K562 (cell line): ENCODE measurements around the gene ALDH7A1. TPM values are rescaled to one million over a fixed set of nuclear protein-coding genes. Genes with fewer than 3 reads are reported as not detected.

Source experiments
- BDP1 ChIP-seq: IDR thresholded peaks from 3 replicates; pipeline ENCODE4 v1.6.1; 2011; ENCODE audit not compliant: insufficient read length, insufficient read depth
- CBFB ChIP-seq: sonication (generic); formaldehyde crosslinking; IDR thresholded peaks from 2 replicates; pipeline ENCODE4 v1.4.0; 2020; ENCODE audit warnings: mild to moderate bottlenecking, missing genetic modification reagents
- CEBPZ ChIP-seq: fragments of 150-350 bp; IDR thresholded peaks from 2 replicates; pipeline ENCODE4 v1.6.1; 2014; ENCODE audit warnings: low read depth, mild to moderate bottlenecking, low read length, borderline replicate concordance
- FOXA3 ChIP-seq, 2 experiments: fragments of 450-650 bp in 1 of 2; sonication (generic) in 1 of 2; formaldehyde crosslinking; IDR thresholded peaks in 1 of 2; conservative IDR thresholded peaks in 1 of 2; 2 replicates each; pipeline versions ENCODE4 v1.4.0 to v1.8.0; 2020 to 2022; ENCODE audit warnings: mild to moderate bottlenecking in 2 of 2, missing genetic modification reagents in 1 of 2
- GATAD2B ChIP-seq: fragments of 450-650 bp; IDR thresholded peaks from 2 replicates; pipeline ENCODE4 v1.6.1; 2017; ENCODE audit warnings: mild to moderate bottlenecking, borderline replicate concordance
- HDGF ChIP-seq: fragments of 450-650 bp; IDR thresholded peaks from 2 replicates; pipeline ENCODE4 v1.6.1; 2016
- HNRNPH1 ChIP-seq: fragments of 200-400 bp; formaldehyde crosslinking; optimal IDR thresholded peaks from 2 replicates; pipeline ENCODE3; 2017; ENCODE audit warnings: low read depth, mild to moderate bottlenecking, low read length, moderate library complexity
- HOXB6 ChIP-seq: fragments of 250-450 bp; sonication (Bioruptor Pico); IDR thresholded peaks from 2 replicates; pipeline ENCODE4 v1.5.1; 2022; ENCODE audit warnings: mild to moderate bottlenecking, borderline replicate concordance
- IFI16 ChIP-seq: fragments of 250-450 bp; sonication (Bioruptor Pico); IDR thresholded peaks from 2 replicates; pipeline ENCODE4 v2.1.2; 2022; ENCODE audit warnings: mild to moderate bottlenecking, inconsistent platforms
- MIER1 ChIP-seq: fragments of 450-650 bp; IDR thresholded peaks from 2 replicates; pipeline ENCODE4 v1.6.1; 2016; ENCODE audit warnings: antibody characterized with exemption, mild to moderate bottlenecking, low read depth
- PBX2 ChIP-seq, 2 experiments: IDR thresholded peaks in 1 of 2; conservative IDR thresholded peaks in 1 of 2; 2 replicates each; pipeline ENCODE4 v1.6.1; 2016; ENCODE audit warnings: low read depth in 2 of 2, mild to moderate bottlenecking in 1 of 2, missing compliant biosample characterization in 1 of 2, missing genetic modification characterization in 1 of 2, moderate library complexity in 1 of 2
- PCBP1 ChIP-seq: fragments of 200-400 bp; formaldehyde crosslinking; IDR thresholded peaks from 2 replicates; pipeline ENCODE4 v1.6.1; 2018; ENCODE audit warnings: mild to moderate bottlenecking, low read depth, low read length; ENCODE audit not compliant: poor library complexity, severe bottlenecking
- PHB2 ChIP-seq: fragments of 450-650 bp; IDR thresholded peaks from 2 replicates; pipeline ENCODE4 v1.6.1; 2017; ENCODE audit warnings: low read depth
- RBM17 ChIP-seq: fragments of 200-400 bp; formaldehyde crosslinking; IDR thresholded peaks from 2 replicates; pipeline ENCODE4 v1.6.1; 2017; ENCODE audit warnings: low read depth, mild to moderate bottlenecking, low read length, borderline replicate concordance
- STAG1 ChIP-seq: sonication (generic); formaldehyde crosslinking; IDR thresholded peaks from 2 replicates; pipeline ENCODE4 v1.5.0; 2020; ENCODE audit warnings: missing genetic modification reagents, borderline replicate concordance
- TAF15 ChIP-seq: fragments of 200-400 bp; formaldehyde crosslinking; IDR thresholded peaks from 2 replicates; pipeline ENCODE4 v1.6.1; 2017; ENCODE audit warnings: mild to moderate bottlenecking, low read depth, low read length, moderate library complexity
- U2AF1 ChIP-seq: fragments of 200-400 bp; formaldehyde crosslinking; optimal IDR thresholded peaks from 2 replicates; pipeline ENCODE3; 2017; ENCODE audit warnings: mild to moderate bottlenecking, low read depth, low read length, moderate library complexity
- WHSC1 ChIP-seq: IDR thresholded peaks from one replicate; pipeline ENCODE4 v1.6.1; 2012; ENCODE audit warnings: low read length, control low read depth, inconsistent platforms
- ZBTB12 ChIP-seq: fragments of 250-450 bp; sonication (Bioruptor Pico); IDR thresholded peaks from 2 replicates; pipeline ENCODE4 v1.4.0; 2020
- ZKSCAN1 ChIP-seq: fragments of 150-350 bp; IDR thresholded peaks from 2 replicates; pipeline ENCODE4 v1.6.1; 2016; ENCODE audit warnings: low read depth, low read length
- ZNF12 ChIP-seq: sonication (generic); formaldehyde crosslinking; IDR thresholded peaks from 2 replicates; pipeline ENCODE4 v1.4.0; 2020; ENCODE audit warnings: mild to moderate bottlenecking, missing genetic modification reagents
- ZNF140 ChIP-seq: fragments of 250-450 bp; sonication (Bioruptor Pico); IDR thresholded peaks from 2 replicates; pipeline ENCODE4 v1.8.0; 2021; ENCODE audit warnings: moderate library complexity, mild to moderate bottlenecking, inconsistent platforms
- ZNF232 ChIP-seq: sonication (generic); formaldehyde crosslinking; IDR thresholded peaks from 2 replicates; pipeline ENCODE4 v1.8.0; 2022; ENCODE audit warnings: mild to moderate bottlenecking, missing genetic modification reagents
- polyA plus RNA-seq, 8 experiments: library from polyadenylated mRNA; depleted of rRNA in 4 of 8; stranded (reverse) in 5 of 8; unstranded in 3 of 8; fragments of >200 nt; fragmentation: Nextera tagmentation in 2 of 8; fragmentation: Illumina TruSeq in 1 of 8; extraction: Ambion mirVana in 2 of 8; extraction: Trizol in 1 of 8; gene quantifications; 2 replicates each; pipeline versions ENCODE4 v1.2.1 to v1.2.3, GENCODE V29; 2011 to 2014; ENCODE audit warnings: inconsistent platforms in 1 of 8, missing spikeins in 1 of 8
- total RNA-seq, 7 experiments: library from RNA; depleted of rRNA in 6 of 7; stranded (reverse); fragments of >200 nt in 6 of 7; fragmentation: Illumina TruSeq in 2 of 7; extraction: Trizol in 2 of 7; gene quantifications; 2 replicates each; pipeline versions ENCODE4 v1.2.1 to v1.2.3, GENCODE V29; 2011 to 2021; ENCODE audit warnings: low replicate concordance in 1 of 7

Gene ALDH7A1
- total and polyA plus RNA-seq, 9 of the 15 experiments (the other 6 are each of a cell fraction or from before 2014, with no cell fraction given), result 0.04 to 0.49 TPM; not detected in 7

GRCh38 chr5:126531543-126532120, 63.4 kb downstream of the ALDH7A1 start (continued):
- no peak for TF ChIP-seq ZNF12 (CRISPR knock-in tag)
- no peak for TF ChIP-seq U2AF1
- TF ChIP-seq HDGF, result no peak
- TF ChIP-seq PHB2, result no peak
- TF ChIP-seq RBM17, result no peak
- TF ChIP-seq ZNF140, result no peak
- TF ChIP-seq WHSC1, result no peak
- no peak for TF ChIP-seq HNRNPH1
- TF ChIP-seq ZKSCAN1, result no peak
- no peak for TF ChIP-seq ZBTB12 (CRISPR knock-in tag)
- TF ChIP-seq GATAD2B, result no peak
- TF ChIP-seq IFI16 (CRISPR knock-in tag), result no peak
- no peak for TF ChIP-seq CBFB (CRISPR knock-in tag)
- TF ChIP-seq CEBPZ, result no peak
- TF ChIP-seq PBX2 (CRISPR knock-in tag; IDR thresholded peaks at IDR 0.05; ENCODE audit: low read depth), result no peak
- TF ChIP-seq PBX2 (tag; conservative IDR thresholded peaks at IDR 0.05; ENCODE audit: low read depth), result peak; percentile 52
- no peak for TF ChIP-seq ZNF232 (CRISPR knock-in tag)
- no peak for TF ChIP-seq MIER1
- TF ChIP-seq FOXA3 (CRISPR knock-in tag; conservative IDR thresholded peaks at IDR 0.05 in 1 of 2, IDR thresholded peaks at IDR 0.05 in 1 of 2), result peak in 1 of 2 experiments; percentile 77; a peak in 2 of 4 replicates
- no peak for TF ChIP-seq PCBP1
- no peak for TF ChIP-seq STAG1 (CRISPR knock-in tag)
- TF ChIP-seq BDP1, result no peak
- TF ChIP-seq HOXB6 (CRISPR knock-in tag), result no peak
- TF ChIP-seq TAF15, result no peak
